Stimulated activated CD4-positive, alpha-beta T cell treated with anti-CD3 and anti-CD28 coated beads, TNF-alpha, amount 100 ng/mL, for 1 hour (primary cell): ENCODE data around the gene SP6.

Source experiments
- DNase-seq, 3 donors: peaks; one replicate each; pipeline ENCODE4 v3.0.0-alpha.2; 2020; ENCODE audit warnings: low read depth in 3 of 3, low spot score in 1 of 3

SP6 gene

DNA sequence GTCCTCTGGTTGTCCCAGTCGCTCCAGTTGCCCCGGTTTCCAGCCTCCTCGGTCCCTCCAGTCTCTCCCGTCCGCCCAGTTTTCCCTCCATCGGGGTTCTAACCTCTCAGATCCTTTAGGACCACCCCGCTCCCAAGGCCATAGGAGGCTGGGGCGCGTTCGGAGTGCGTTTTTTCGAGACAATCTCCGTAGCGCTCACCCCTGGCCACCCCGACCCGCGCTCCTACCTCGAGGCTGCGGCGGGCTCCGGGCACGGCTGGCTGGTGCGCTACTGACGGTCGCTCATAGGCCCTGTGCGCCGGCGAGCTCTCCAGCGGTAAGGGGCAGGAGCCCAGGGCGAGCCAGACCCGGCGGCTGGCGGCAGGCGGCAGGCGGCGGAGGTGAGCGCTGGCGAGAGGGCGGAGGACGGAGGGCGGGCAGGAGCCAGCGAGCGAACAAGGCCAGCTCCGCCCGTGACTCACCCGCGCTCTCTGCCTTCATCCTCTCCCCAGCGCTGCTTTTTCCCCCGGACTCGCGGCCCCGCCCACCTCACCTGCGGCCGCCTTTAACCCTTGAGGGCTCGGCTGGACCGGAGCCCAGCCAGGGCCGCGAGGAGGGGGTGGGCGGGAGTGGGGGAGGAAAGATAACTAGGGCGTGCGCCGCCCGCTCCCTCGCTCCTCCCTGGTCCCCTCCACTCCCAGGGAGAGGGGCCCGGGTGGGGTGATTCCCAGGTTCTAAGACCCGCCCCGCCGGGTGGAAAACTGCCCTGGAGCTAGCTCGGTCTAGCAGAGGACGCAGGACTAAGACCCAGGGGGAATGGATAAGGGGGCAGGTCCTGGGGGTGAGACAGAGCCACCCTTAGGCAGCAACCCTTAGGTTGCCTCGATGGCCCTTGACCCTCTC lies at the start of gene SP6:
Gene SP6 (minus strand): TSS at position 472 of the 882 bp plus-strand sequence. CDS start 2,734 bp downstream, outside the sequence.
- DNase-seq = peak; percentile 20 to 52 (median 38)

DNA sequence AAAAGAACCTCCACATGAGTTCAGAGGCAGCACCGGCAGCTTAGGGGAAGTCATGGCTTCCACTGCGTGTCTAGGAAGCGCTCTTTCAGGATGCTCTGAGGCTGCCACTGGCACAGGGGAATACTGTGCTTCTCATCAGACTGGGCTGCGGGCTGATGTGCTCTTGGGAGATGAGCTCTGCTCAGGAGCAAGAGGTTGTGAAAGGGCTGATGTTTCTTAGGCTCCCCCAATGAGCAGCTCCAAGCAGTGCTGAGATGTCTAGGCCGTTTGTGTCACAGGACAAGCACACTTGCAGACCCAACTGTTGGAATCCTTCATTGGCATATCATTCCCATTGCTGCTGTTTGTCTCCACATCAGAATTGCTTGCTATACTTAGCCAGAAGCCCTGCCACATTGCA lies 48.7 kb upstream of the SP6 start:
- no peak for DNase-seq

DNA sequence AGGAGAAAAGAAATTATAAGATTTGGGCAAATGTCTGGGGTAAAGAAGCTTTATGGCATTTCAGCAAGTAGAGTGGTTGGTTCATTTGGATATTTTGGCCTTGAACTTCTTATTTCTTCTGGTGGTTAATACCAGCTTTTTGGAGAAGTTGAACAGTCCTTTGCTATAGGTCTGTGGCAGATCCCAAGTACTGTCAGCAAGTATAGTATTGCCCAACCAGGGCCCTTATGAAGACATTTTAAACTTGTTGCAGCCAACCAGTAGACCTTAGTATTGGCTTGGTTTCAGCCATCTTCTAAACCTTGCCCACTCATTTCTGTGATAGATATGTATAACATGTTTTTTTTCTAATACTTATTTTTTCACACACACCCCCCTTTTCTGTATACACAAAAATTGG lies 47.3 kb upstream of the SP6 start:
- DNase-seq = no peak

DNA sequence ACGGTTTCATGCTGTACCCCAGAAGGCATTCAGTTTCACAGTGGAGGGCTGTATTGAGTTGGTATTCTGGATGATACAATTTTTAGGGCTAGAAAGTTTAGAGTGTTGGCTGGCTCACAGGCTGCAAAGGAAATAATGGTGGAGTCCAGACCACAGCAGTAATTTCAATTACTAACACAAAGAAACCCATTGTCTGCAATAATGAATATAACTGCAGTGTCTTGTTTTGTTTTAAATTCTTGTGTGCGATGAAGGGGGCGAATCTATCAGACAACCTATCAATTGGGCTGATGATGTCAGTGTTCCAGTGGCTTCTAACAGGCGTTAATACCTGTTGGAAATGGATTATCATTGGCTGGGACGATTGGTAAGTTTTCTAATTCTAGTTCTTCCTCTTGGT lies 46.6 kb upstream of the SP6 start:
- DNase-seq = no peak

DNA sequence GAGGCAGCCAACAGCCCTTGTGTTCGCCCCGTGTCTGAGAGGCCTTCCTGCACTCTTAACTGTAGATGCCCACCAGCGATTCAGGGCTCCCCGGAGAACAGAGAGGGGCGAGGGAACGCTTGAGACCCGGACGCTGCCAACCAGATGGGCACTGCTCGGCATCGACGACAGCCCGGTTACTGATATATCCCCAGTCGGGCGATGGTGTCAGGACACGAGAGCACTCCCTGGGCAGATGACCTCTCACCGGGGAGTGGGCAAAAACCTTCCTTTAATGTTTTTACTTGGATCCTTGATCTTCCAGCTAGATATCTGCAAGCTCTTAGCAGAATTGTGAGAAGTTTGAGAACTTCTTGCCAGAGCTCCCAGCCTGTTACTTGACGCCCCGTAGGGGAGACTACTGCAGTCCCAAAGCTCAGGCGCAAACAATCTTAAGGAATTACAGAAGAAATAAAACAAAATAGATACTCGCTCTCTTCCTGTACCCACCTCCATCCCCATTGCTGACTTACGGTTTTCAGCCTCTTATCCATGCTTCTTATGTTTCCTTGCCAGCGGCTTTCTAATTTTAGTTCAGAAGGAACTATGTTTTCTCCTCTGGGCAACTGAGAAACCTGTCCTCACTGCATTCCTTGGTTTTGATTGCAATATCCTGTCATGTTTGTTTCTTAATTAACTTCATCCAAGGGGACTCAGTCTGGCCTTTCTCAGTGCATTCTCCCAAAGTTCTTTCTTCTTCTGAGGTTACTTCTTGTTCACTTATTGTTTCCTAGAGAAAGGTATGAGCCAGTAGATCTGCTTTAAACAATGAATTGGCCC lies 45.9 kb upstream of the SP6 start:
- DNase-seq = peak in 1 of 3 donors; percentile 6

DNA sequence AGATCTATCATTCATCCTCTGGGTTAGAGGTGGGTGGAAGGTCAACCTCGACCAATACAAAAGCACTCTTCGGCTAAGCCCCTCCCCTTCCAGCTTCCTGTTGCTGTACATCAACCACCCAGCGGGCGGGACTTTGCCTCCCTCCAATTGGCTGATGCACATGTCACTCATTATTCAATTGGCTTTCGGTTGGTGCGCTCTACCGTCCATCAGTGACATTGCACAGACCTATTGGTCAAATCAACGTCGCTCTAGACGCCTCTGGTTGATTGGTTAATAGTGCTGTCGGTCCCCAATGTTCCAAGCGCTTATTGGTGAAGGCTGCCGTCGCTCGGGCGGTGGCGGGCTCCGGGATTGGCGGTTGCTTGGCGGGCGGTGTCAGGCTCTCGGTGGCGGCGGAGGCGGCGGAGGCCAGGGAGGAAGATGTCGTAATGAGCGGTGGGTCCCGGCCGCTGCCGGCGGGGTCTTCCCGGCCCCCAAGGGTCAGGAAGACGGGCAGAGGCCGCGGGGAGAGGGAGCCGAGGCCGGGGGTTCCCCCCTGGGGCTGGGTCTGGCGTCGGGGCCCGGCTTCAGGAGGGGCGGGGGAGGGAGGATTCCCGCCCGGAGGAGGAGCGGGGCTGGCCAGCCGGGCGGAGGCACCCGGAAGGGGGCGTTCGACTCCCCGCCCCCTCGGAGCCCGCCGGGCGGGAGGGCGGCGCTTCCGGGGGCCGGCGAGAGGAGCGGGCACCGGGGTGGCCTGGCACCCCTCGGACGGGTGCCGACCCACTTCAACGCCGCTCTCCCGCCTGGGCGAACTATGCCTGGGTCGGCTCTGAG lies 45.1 kb upstream of the SP6 start, which contains the start of gene SP2:
Gene SP2 (plus strand): TSS at position 381 of the 816 bp plus-strand sequence. CDS start 51 bp downstream, at position 432.
- DNase-seq = peak; percentile 98 to 100 (median 99)

DNA sequence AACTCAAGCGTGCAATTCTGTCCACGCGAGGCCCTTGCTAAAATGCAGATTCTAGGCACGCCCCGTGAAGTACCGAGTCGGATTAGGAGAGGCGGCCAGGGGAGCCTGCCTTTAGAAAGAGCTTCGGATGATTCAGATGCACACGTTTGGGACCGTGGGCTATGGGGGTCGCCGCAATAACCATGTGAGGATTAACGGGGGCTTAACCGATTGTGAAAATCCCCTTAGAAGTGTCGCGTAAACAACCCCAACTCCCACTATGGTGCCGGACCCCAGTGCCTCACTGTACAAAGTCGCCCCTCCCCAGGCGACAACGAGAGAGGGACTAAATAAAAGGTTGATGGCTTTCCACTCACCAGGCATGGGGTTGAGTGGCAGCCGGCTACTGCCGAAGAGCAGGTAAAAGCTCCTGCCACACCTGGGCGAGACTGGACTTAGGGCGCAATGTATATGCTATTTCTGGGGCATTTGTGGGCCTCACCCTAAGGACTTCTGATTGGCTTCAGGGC lies 44.4 kb upstream of the SP6 start:
- no peak for DNase-seq

DNA sequence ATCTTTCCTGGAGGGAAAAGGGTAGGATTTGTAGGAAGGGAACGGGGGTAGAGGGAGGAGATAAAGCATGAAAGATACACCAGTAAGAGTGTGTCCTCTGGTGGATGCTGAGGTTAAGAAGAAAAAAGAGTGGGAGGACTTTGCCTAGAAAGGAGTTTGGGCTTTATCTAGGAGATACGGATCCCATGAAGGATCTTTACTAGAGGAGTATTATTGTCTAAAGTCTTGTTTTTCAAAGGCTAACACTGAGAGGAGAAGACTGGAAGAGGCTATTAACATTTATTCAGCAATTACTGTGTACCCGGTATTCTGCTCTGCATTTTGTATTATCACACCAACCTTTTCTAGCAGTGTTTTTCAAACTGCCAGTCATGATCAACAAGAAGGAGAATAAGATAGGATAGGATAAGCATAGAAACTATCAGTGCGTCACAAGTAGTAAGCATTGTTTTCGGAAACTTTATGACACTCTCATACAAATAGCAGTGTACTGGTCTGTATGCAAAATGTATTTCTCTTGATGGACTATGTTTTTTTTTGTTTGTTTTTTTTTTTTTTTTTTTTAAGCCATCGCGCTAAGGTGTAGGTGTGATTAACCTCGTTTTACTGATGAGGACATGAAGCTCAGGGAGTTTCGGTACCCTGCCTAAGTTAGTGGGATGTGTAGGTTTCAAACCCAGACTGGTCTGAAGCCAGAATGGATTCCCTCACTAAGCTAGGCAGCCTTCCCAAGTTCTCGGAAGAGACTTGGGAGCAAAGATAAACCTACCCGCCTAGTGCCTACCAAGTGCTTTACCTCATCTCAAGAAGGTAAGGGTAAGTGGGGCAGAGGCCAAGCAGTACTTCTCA lies 43.8 kb upstream of the SP6 start:
- no peak for DNase-seq

DNA sequence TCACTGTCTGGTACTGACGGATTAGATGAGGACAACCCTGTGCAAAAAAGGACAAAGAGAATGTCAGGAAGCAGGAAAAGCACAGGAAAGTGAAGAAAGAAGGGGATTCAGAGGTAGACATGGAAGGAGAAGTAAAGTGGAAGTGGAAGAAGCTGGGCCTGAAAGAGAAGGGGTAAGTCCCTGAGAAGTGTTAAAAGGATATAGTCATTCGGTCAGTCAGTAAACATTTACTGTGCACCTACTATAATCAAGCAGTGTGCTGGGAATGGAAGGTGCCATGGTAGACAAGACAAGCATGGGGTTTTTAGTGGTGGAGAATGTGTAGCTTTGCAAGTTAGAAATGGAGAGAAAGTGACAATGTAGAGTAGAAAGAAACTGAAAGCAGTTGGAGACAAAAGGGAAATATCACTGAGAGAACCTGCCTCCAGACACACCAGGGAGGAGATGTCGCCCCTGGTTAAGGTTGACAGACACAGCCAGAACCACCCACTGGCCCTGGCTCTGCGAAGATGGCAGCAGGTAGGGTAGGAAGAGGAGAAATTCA lies 40.7 kb upstream of the SP6 start:
- no peak for DNase-seq

DNA sequence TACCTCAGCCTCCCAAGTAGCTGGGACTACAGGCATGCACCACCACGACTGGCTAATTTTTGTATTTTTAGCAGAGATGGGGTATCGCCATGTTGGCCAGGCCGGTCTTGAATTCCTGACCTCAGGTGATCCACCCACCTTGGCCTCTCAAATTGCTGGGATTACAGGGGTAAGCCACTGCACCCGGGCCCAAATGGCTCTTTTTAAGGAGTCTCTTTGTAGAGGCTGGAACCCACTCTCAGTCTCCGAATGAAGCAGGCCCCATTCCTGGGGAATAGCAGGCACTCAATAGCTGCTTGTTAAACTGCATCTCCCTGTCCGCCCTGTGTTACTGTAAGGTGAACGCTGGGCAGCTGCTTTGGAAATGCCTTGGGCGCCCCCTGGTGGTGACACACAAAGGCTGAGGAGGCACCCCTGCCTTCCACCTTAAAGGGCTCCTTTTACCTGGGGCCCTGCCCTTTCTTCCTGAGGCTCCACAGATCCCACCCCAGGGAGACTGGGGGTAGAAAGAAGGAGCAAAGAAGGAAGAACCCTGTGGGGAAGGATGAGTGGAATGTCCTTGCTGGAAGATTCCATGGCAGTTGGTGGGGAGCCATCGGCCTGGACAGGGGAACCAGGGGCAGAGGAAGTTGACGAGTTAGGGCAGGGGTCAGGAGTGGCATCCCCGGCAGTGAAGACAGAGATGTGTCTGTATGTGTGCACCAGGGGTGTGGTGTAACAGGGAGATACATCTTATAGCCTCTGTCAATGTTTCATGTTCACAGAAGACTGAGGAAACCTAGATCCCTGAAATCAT lies 39.0 kb upstream of the SP6 start:
- peak; percentile 84 to 93 (median 90) for DNase-seq

DNA sequence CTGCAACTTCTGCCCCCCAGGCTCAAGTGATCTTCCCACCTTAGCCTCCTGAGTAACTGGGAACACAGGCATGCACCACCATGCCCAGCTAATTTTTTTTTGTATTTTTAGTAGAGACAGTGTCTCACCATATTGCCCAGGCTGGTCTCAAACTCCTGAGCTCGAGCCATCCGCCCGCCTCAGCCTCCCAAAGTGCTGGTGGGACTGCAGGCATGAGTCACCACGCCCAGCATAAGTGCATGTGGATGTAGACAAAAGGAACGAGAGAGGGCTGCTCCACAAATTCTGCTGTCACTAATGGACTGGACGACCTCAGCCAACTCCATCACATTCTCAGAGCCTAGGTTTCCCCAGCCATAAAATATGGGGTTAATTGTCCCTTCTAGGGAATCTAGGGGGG lies 37.3 kb upstream of the SP6 start:
- no peak for DNase-seq

DNA sequence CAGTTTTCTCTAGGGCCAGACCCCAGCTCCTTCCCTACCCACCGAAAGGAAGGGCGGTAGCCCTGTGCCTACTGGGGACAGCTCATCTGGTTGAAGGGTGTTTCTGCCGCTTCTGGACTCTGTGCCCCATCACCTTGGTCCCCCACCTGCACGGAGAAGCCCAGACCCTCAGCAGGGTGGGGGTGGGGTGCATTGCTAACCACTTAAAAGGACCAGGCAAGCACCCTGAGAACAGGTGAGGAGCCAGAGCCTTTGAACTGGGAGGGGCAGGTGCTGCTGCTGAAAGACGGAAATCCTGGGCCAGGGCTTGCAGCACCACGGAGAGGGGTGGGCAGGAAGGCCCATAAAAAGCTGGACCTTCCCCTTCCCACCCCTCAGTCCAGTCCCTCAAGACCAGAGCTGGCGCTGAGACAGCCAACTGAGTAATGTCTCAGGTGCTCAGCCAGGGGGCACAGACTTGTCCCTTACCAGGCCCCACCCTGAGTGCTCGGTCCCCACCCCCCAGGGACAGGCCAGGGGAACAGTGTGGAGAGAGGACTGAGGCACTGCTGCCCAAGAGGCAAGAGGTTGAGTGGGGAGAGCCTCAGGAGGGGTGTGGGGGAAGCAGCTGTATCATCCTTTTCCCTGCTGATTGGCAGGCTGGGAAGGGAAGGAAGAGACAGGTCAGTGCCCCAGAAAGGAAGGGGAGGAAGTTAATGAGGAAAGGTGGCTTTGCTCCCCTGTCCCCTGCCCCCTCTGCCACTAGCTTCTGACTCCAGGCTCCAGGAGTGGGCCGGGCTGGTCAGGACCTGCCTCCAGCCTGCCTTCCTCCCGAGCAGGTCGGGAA lies 34.2 kb upstream of the SP6 start:
- no peak for DNase-seq

DNA sequence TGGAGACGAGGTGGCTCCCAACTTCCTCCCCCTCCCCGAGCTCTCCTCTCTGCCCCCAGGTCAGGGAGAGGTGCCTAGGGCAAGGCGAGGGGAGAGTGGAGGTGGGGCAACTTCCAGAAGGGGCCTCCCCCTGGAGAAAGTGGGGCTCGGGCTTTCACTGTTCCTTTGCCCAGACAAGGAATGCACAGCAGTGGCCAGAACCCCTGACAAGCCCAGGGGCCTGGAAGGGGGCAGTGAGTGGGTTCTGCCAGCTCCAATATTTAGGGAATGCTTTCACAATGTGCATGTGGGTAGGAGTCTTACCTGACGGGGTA lies 33.4 kb upstream of the SP6 start:
- no peak for DNase-seq

DNA sequence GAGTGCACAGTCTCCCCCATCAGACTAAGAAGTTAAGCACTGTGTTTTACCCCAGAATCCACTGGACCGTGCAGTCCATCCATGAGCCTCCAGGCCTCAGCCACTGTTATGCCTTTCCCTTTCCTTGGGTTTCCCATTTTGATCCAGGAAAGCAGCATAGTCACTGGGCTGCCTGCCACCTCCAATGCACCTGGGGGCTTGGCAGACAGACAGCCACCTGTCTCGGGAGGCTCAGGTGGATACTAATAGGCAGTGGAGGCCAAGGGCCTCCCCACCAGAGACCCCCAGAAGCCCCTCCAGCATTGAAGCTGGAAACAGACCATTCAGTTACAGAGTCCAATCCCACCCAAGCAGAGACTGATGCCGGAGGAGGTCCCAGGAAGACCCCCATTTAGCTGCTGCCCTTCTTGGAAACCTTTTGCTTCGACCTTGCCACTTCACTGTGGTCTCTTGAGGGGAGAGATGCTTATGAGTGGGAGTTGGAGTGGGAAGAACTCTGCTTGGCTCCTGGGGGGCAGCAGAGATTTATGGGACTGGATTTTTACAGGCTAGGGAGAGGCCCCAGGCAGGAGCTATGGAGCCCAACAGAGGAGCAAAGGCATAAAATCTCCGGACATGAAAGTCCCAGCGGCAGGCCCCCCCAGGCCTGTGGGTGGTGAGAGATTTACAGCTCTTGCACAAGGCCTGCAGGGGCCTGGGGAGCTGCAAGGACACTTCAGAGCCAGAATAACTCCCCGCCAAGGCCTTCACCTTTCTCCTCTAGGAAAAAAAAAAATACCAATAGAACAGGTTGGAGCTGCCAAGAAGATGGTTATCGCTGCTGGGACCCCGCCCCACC lies 32.8 kb upstream of the SP6 start:
- DNase-seq = no peak

DNA sequence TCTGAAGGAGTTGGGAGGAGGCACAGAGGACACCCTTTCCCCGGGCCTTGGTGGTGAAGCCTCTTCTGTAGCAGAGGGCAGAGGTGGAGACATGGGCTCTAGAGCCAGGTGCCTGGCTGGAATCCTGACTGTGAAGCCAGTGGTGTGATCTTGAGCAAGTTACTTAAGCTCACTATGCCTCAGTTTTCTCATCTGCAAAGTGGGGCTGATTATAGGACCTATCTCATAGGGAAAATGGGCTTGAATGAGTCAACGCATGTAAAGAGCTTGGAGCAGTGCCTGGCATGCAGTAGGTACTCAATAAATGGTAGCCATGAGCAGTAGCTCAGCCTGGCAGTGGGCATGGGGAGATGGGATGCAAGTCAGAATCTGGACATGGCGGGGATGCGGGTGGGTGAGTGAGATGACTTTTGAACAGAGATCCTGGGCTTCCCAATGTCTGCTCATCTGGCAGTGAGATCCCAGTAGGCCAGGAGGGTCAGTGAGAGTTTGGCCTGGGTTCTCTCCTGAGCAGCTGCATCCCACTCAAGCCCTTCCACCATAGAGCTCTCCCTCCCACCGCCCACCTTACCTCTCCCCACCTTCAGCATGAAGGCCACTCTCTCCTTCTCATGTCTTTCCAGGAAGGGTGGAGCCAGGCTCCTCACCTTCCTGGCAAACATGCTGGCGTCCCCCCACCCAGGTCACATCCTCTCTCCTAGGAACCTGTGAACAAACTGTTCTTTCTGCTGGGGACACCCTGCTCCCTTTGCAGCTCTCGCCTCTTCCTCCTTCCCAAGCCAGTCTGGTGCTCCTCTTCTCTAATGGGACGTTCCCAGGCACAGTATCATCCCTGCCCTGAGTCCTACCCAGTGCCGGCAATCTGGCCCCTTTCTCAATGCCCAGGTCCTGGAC lies 32.0 kb upstream of the SP6 start:
- no peak for DNase-seq

DNA sequence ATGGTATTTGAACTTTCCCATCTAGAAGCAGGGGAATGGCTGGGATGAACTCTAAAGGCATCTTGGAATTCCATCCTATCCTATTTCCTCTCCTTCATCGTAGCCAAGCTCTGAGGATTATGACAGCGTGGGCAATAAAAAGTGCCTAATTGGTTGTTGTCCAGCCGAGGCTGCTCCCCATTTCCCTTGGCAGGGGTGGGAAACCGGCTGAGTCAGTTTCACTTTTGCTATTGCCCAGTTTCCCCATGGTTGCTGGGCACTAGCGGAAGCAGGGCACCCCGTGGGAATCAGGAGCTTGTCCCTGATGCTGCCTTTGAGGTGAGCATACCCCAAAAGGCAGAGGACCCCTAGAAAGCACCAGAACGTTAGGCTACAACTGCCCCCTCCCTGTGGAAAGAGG lies 31.3 kb upstream of the SP6 start:
- DNase-seq = no peak
